ENCODE measurements around the gene EIF3F.

EIF3F gene

GRCh38 chr11:7994581-7995278 is 7.6 kb downstream of the EIF3F start:
- no peaks in the 10 kb centered on the region for H3K27me3 ChIP-seq (replicated peaks; ENCODE audit: control insufficient read depth, insufficient read depth, low read length)
- no peak for DNase-seq (ENCODE audit: low read depth)
- peaks cover under 1% of the 10 kb centered on the region for H3K4me1 ChIP-seq (ENCODE audit: control insufficient read depth, insufficient read depth, low read length)
- H3K36me3 ChIP-seq (ENCODE audit: control insufficient read depth, insufficient read depth, low read length, severe bottlenecking) = peaks cover 85% of the 10 kb centered on the region
- no peaks in the 10 kb centered on the region for H3K9me3 ChIP-seq (ENCODE audit: control insufficient read depth, low read length)
- no peak overlapping the region for H3K9ac ChIP-seq (ENCODE audit: low read length)
- no peak overlapping the region for H3K4me3 ChIP-seq (ENCODE audit: low read length)

- Histone ChIP-seq H3K9me3 (ENCODE audit: control insufficient read depth, low read length) (no peaks in the 10 kb centered on the region), H3K36me3 (ENCODE audit: control insufficient read depth, insufficient read depth, low read length, severe bottlenecking) (peaks cover 55% of the 10 kb centered on the region), H3K27me3 (replicated peaks; ENCODE audit: control insufficient read depth, insufficient read depth, low read length) (no peaks in the 10 kb centered on the region), H3K9ac (ENCODE audit: low read length) (no peak overlapping the region), H3K4me3 (ENCODE audit: low read length) (no peak overlapping the region), H3K4me1 (ENCODE audit: control insufficient read depth, insufficient read depth, low read length) (no peaks in the 10 kb centered on the region)
- no peak for DNase-seq (ENCODE audit: low read depth)
Observed at GRCh38 chr11:7999795-8000194, 12.7 kb downstream of the EIF3F start.

- H3K27me3 ChIP-seq (replicated peaks; ENCODE audit: control insufficient read depth, insufficient read depth, low read length) = no peaks in the 10 kb centered on the region
- no peaks in the 10 kb centered on the region for H3K4me1 ChIP-seq (ENCODE audit: control insufficient read depth, insufficient read depth, low read length)
- no peak overlapping the region for H3K4me3 ChIP-seq (ENCODE audit: low read length)
- no peak overlapping the region for H3K9ac ChIP-seq (ENCODE audit: low read length)
- DNase-seq (ENCODE audit: low read depth) = no peak
- H3K36me3 ChIP-seq (ENCODE audit: control insufficient read depth, insufficient read depth, low read length, severe bottlenecking) = peaks cover 49% of the 10 kb centered on the region
- H3K9me3 ChIP-seq (ENCODE audit: control insufficient read depth, low read length) = no peaks in the 10 kb centered on the region
Observed at GRCh38 chr11:8000390-8000789, 13.3 kb downstream of the EIF3F start.

- Histone ChIP-seq H3K9me3 (ENCODE audit: control insufficient read depth, low read length) (no peaks in the 10 kb centered on the region), H3K36me3 (ENCODE audit: control insufficient read depth, insufficient read depth, low read length, severe bottlenecking) (peaks cover 27% of the 10 kb centered on the region), H3K9ac (ENCODE audit: low read length) (no peak overlapping the region), H3K4me1 (ENCODE audit: control insufficient read depth, insufficient read depth, low read length) (no peaks in the 10 kb centered on the region), H3K4me3 (ENCODE audit: low read length) (no peak overlapping the region), H3K27me3 (replicated peaks; ENCODE audit: control insufficient read depth, insufficient read depth, low read length) (no peaks in the 10 kb centered on the region)
- DNase-seq (ENCODE audit: low read depth) = no peak
Observed at GRCh38 chr11:8002676-8003075, 15.5 kb downstream of the EIF3F start.

- Histone ChIP-seq H3K36me3 (ENCODE audit: control insufficient read depth, insufficient read depth, low read length, severe bottlenecking) (peaks cover 21% of the 10 kb centered on the region), H3K9ac (ENCODE audit: low read length) (no peak overlapping the region)
- no peak for DNase-seq (ENCODE audit: low read depth)
Observed at GRCh38 chr11:8003187-8003586, 16.1 kb downstream of the EIF3F start.

GRCh38 chr11:8004008-8004407 is 16.9 kb downstream of the EIF3F start:
- no peak for DNase-seq (ENCODE audit: low read depth)
- Histone ChIP-seq H3K4me1 (ENCODE audit: control insufficient read depth, insufficient read depth, low read length) (no peaks in the 10 kb centered on the region), H3K9me3 (ENCODE audit: control insufficient read depth, low read length) (no peaks in the 10 kb centered on the region), H3K36me3 (ENCODE audit: control insufficient read depth, insufficient read depth, low read length, severe bottlenecking) (peaks cover 13% of the 10 kb centered on the region), H3K9ac (ENCODE audit: low read length) (no peak overlapping the region), H3K4me3 (ENCODE audit: low read length) (no peak overlapping the region), H3K27me3 (replicated peaks; ENCODE audit: control insufficient read depth, insufficient read depth, low read length) (no peaks in the 10 kb centered on the region)

More at GRCh38 chr11:8003187-8003586, 16.1 kb downstream of the EIF3F start:
- H3K4me1 ChIP-seq (ENCODE audit: control insufficient read depth, insufficient read depth, low read length) = no peaks in the 10 kb centered on the region
- no peaks in the 10 kb centered on the region for H3K9me3 ChIP-seq (ENCODE audit: control insufficient read depth, low read length)
- H3K27me3 ChIP-seq (replicated peaks; ENCODE audit: control insufficient read depth, insufficient read depth, low read length) = no peaks in the 10 kb centered on the region
- no peak overlapping the region for H3K4me3 ChIP-seq (ENCODE audit: low read length)

- no peaks in the 10 kb centered on the region for H3K4me1 ChIP-seq (ENCODE audit: control insufficient read depth, insufficient read depth, low read length)
- no peaks in the 10 kb centered on the region for H3K27me3 ChIP-seq (replicated peaks; ENCODE audit: control insufficient read depth, insufficient read depth, low read length)
- H3K9me3 ChIP-seq (ENCODE audit: control insufficient read depth, low read length) = no peaks in the 10 kb centered on the region
- H3K4me3 ChIP-seq (ENCODE audit: low read length) = no peak overlapping the region
- no peaks in the 10 kb centered on the region for H3K36me3 ChIP-seq (ENCODE audit: control insufficient read depth, insufficient read depth, low read length, severe bottlenecking)
- no peak for DNase-seq (ENCODE audit: low read depth)
- H3K9ac ChIP-seq (ENCODE audit: low read length) = no peak overlapping the region
Observed at GRCh38 chr11:8005556-8005955, 18.4 kb downstream of the EIF3F start.

GRCh38 chr11:8006349-8006977 is 19.3 kb downstream of the EIF3F start:
- Histone ChIP-seq H3K27me3 (replicated peaks; ENCODE audit: control insufficient read depth, insufficient read depth, low read length) (no peaks in the 10 kb centered on the region), H3K4me3 (ENCODE audit: low read length) (no peak overlapping the region), H3K4me1 (ENCODE audit: control insufficient read depth, insufficient read depth, low read length) (peaks cover 2% of the 10 kb centered on the region), H3K36me3 (ENCODE audit: control insufficient read depth, insufficient read depth, low read length, severe bottlenecking) (no peaks in the 10 kb centered on the region), H3K9ac (ENCODE audit: low read length) (no peak overlapping the region), H3K9me3 (ENCODE audit: control insufficient read depth, low read length) (no peaks in the 10 kb centered on the region)
- peak; percentile 90 for DNase-seq (ENCODE audit: low read depth)

- no peak for DNase-seq (ENCODE audit: low read depth)
- H3K36me3 ChIP-seq (ENCODE audit: control insufficient read depth, insufficient read depth, low read length, severe bottlenecking) = no peaks in the 10 kb centered on the region
- no peak overlapping the region for H3K4me3 ChIP-seq (ENCODE audit: low read length)
- H3K9ac ChIP-seq (ENCODE audit: low read length) = no peak overlapping the region
- H3K9me3 ChIP-seq (ENCODE audit: control insufficient read depth, low read length) = no peaks in the 10 kb centered on the region
- H3K27me3 ChIP-seq (replicated peaks; ENCODE audit: control insufficient read depth, insufficient read depth, low read length) = no peaks in the 10 kb centered on the region
- H3K4me1 ChIP-seq (ENCODE audit: control insufficient read depth, insufficient read depth, low read length) = peaks cover 13% of the 10 kb centered on the region
Observed at GRCh38 chr11:8008212-8008611, 21.1 kb downstream of the EIF3F start.

- Histone ChIP-seq H3K4me1 (ENCODE audit: control insufficient read depth, insufficient read depth, low read length) (peaks cover 13% of the 10 kb centered on the region), H3K36me3 (ENCODE audit: control insufficient read depth, insufficient read depth, low read length, severe bottlenecking) (no peaks in the 10 kb centered on the region), H3K4me3 (ENCODE audit: low read length) (no peak overlapping the region), H3K9ac (ENCODE audit: low read length) (no peak overlapping the region), H3K27me3 (replicated peaks; ENCODE audit: control insufficient read depth, insufficient read depth, low read length) (no peaks in the 10 kb centered on the region), H3K9me3 (ENCODE audit: control insufficient read depth, low read length) (no peaks in the 10 kb centered on the region)
- DNase-seq (ENCODE audit: low read depth) = no peak
Observed at GRCh38 chr11:8009856-8010255, 22.7 kb downstream of the EIF3F start.

- H3K36me3 ChIP-seq (ENCODE audit: control insufficient read depth, insufficient read depth, low read length, severe bottlenecking) = no peaks in the 10 kb centered on the region
- no peak for DNase-seq (ENCODE audit: low read depth)
- H3K4me3 ChIP-seq (ENCODE audit: low read length) = no peak overlapping the region
- H3K4me1 ChIP-seq (ENCODE audit: control insufficient read depth, insufficient read depth, low read length) = peaks cover 16% of the 10 kb centered on the region
- H3K9me3 ChIP-seq (ENCODE audit: control insufficient read depth, low read length) = no peaks in the 10 kb centered on the region
- H3K27me3 ChIP-seq (replicated peaks; ENCODE audit: control insufficient read depth, insufficient read depth, low read length) = no peaks in the 10 kb centered on the region
- no peak overlapping the region for H3K9ac ChIP-seq (ENCODE audit: low read length)
Observed at GRCh38 chr11:8011371-8011770, 24.2 kb downstream of the EIF3F start.

Data from adipocyte (in vitro differentiated cells).